Epidermal melanocyte (primary cell): Measurements from ENCODE around the gene EIF4E3.

Source experiments
- DNase-seq: peaks from one replicate; pipeline ENCODE4 v3.0.0; 2011; ENCODE audit warnings: low spot score; ENCODE audit not compliant: insufficient read length

Gene EIF4E3

DNA sequence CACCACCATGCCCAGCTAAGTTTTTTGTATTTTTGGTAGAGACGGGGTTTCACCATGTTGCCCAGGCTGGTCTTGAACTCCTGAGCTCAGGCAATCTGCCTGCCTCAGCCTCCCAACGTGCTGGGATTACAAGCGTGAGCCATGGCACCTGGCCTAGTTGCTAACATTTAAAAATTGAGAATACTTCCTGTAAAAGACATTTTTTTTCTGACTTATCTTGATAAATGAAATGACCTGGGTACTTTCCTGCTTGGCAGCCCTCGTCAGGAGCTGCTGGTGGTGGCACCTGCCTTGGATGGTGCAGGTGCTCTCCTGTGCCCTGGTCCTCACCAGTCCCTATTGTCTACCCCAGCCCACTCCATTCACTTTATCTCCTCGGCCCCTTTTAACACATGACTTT is 74.8 kb downstream of the EIF4E3 start:
- DNase-seq = no peak

DNA sequence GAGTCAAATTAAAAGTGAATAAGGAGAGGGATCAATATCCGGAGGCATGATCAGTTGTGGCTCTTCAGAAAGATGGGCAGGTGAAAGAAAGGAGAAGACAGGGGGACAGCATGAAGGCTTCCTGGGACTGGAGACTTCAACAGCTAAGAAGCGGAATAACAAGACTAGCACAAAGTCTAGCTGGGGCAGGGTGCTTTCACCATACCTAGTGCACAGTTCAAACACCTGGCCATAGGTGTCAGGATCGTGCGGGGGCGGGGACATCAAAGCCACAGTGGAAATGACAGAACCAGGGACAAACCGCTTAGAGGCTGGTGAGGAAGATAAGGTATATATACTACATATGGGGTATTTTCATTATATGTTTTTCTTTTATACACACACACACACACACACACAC is 75.4 kb downstream of the EIF4E3 start:
- DNase-seq = no peak

DNA sequence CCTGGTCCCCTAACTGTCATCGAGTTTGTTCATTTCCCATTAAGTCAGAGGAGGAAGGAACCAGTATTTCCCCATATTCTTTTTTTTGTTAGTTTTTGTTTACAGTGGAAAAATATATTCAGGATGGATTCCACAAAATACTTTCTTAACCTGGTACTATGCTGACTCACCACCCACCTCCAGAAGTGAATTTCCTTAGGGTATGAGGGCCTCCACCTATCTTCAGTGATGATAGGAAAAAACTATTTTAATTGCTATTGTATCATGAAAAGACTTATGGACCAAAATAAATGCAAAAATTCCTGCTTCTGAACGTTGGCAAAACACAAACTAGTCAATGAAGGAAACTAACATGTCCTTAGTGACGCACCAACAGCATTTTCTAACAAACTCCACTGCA is 77.5 kb downstream of the EIF4E3 start:
- DNase-seq = no peak

DNA sequence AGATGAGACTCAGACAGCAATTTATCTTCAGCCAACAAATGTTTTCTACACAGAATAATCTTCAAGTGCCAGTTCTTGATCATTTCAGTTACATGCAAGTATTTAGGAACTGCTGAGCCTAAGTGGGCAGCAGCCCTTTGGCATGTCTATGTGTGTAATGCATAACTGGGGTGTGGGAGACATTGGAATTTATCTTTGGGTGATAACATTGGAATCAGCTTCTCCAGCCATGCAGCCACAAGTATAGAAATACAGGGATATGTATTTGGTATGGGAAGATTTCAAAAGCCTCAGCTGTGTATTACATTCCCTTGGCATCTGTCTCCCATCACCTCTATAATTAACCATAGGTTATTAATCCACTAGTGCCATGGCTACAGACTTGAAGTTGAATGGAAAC is 78.2 kb downstream of the EIF4E3 start:
- no peak for DNase-seq

DNA sequence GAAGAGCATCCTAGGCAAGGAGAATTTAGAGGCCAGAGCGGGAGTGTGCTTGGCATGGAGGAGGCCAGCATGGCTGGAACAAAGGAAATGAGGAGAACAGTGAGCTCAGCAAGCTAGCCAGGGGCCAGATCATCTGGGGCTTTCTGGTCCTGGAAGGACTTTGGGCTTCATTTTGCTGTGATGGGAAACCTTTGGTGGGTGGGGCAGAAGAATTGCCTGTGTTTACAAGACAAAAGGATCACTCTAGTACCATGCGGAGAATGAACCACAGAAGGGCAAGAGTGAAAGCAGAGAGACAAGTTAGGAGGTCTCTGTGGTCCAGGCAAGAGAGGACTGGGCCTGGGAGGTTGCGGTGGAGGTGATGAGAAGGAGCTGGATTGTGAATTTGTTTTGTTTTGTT is 80.1 kb downstream of the EIF4E3 start:
- DNase-seq = no peak

DNA sequence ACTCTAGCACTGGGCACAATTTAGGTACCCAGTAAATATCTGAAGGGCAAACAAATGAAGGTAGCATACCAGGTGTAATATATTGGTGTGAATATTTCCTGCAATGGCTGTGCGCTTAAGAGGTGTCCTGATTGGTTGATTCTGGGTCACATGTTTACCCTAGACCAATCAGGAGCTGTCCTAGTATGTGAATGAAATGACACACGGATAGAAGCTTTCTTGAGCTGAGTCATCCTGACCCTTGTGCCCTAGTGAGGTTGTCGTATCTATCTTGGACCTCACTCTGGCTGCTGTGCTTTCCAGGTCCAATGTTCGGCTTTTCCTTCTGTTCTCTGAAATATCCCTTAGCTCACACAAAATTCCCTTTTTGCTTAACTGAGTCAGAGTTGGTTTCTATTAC is 83.5 kb downstream of the EIF4E3 start:
- DNase-seq = no peak

DNA sequence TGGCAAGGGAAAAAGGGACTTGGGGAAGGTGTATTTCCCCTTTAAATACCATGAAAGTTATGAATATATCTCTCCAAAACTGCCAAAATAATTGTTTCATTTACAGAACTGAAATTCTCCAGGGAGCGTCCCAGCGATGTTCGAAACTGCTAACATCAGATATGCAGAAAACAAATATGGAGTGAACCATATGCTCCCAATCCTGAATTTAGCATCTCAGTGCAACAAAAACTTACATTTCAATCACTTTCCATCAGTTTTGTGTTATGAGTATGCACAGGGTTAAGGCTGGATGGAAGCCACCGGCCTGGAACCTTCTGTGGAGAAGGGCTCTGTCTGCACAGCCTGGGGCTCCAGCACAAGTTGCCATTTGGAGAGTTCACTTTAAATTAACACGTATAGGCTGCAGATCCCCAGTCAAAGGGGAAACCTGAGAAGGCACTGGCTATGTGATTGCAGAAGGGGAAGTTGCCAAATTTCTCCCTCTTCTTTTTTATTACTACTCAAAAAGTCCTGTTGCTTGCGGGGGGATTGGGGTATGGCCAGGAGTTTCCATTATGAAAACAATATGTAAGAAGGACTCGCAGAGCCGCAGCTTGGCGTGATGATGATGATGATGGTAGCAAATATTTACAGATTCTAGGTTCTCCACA is 84.7 kb downstream of the EIF4E3 start:
- DNase-seq = no peak

DNA sequence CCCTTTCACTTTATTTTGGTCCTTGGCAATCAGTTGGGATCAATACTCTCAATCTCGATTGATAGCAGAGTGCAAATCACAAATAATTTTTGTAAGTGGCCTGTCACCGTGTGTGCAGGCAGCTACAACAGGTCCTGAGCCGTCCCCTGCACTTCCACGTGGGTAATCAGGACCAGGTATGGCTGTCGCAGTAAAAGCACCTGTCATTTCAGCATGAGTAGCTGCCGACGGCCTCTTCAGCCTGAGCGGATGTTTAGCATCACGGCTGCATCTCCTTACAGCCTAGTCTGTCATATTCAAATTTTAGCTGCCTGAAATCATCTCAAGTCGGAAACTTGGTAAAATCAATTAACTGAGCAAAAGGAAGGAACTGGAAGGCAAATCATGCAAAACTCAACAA is 88.7 kb downstream of the EIF4E3 start:
- no peak for DNase-seq

DNA sequence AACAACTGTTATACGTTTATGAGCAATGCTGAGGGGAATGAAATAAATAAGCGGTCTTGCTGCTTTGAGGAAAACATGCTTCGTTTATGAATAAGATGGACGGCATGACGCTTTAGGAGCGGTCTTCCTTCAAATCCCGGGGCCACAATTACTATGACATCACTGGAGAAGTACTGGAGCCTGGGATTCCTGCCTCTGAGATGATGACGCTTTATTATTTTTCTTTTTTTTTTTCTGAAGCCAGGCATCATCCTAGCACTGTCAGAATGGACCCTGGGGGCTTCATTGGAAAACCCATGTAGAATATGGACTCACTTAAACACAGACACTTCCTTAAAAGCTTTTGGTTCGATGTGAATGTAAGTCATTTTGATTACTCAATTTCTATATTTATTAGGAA is 89.2 kb downstream of the EIF4E3 start:
- no peak for DNase-seq

DNA sequence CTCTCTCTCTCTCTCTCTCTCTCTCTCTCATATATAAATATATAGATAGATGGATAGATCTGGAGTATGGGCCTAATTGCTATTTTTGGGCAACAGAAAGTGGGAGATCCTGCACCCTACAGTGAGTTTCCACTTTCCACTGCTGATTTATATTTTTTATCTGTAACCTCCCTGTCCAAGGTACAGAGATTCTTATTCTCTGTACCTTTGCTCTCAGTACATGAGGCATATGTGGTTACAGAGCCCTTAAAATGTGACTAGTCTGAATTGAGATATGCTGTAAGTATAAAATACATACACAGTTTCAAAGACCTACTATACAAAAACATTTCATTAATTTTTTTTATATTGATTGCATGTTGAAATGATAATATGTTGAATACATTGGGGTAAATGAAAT is 90.5 kb downstream of the EIF4E3 start:
- no peak for DNase-seq

DNA sequence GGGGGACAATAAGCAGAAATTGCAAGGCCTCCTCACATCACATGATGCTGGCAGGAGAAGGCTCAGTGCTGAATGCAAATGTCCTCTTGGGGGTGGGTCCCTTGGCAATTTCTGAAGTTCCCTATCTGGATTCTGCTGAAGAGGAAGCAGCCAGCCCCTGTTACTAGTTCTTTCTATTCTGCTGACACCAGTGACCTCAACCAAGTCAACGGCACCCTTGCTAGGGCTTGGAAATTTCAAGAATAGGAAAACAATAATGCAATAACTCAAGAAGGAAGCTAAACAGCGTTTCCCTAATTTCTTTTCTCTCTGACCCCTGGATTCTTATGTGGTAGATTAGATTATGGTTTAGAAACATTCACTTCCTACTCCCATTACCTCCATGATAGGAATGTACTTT is 95.5 kb downstream of the EIF4E3 start:
- no peak for DNase-seq

DNA sequence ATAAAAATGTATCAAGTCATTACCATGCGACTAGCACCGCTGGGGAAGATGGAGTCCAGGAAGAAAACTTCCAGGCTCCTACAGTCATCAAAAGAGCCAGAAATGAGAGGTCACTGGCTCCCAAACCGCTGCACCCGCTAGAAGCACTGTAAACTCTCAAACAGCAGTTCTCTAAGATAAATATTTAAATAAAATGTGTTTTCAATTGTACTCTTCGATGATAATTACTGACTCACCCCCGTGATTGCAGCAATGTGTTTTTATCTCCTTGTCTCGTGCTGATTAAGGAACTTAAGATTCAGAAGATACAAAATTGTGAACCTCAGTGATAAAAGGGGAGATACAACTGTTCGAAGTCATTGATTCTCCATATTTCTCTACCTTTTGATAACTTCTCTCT is 95.9 kb downstream of the EIF4E3 start:
- no peak for DNase-seq

DNA sequence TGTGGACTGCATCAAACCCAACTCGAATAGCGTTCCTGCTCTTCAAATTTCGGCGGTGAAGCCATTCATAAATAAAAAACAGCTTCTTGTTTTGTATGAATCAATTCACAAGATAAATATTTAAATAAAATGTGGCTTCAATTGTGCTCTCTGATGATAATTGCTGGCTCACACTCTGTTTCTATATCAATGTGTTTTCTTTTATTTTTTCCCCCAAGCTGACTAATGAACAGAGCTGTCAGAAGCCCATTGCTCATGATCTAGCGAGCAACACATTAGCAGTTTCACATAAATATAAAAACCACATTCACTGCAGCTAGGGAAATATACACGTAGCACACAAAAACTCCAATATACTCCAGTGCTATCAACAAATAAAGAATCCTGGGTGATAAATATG is 96.7 kb downstream of the EIF4E3 start:
- DNase-seq = no peak

DNA sequence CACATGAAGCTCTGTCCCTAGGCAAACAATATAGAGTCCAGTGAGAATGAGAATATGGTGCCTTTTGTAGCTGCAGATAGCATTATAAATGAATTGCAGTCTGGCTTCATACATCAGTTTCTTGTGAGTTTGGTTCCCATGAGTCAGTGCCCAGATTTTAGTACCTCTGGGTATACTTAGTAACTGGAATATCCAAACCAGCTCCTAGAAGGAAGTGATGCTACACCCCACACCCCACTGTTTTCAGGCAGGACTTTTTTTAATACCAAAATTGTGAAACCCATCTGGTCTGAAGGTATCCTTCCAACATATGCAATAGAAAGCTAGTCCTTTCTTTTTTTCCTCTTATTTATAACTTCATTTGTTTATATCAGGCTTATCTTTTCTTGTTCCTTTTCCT is 99.5 kb downstream of the EIF4E3 start:
- no peak for DNase-seq
